Amygdala (tissue), 56 donors: ENCODE results near the gene SUGP1.

ENCODE experiments used
- DNase-seq, 56 donors: peaks; one replicate each; lab custom pipeline; 2025; lab: John Stamatoyannopoulos, UW

The SUGP1 gene

GRCh38 chr19:19239675-19240074 is 80.6 kb downstream of the SUGP1 start:
- DNase-seq: no peak

DNA sequence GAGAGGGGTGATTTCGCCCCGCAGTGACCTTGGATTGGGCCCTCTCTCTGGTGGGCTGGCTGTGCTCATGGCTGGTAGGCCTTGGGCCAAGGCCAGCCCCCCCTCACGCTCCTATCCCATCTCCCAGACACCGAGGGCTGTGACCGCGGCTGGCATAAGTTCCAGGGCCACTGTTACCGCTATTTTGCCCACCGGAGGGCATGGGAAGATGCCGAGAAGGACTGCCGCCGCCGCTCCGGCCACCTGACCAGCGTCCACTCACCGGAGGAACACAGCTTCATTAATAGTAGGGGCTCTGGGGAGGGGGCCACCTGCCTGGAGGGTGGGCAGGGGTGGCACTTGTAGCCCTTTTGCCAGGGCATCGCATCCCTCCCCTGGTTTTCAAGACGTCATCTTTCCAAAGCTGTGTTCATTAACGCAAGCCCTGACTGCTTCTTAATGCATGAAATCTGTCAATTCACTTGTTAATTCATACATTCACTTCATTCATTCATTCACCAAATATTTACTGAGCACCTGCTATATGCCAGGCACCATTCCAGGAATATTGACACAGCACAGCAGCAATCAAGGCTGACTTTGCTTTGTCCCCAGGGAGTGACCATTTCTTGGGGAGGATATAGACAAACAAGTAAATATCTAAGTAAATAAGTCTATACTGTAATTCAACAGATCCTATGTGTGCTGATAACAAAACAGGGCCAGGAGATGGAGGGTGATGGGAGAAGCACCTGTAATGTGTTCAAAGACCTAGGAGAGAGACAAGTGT is 82.0 kb downstream of the SUGP1 start:
- DNase-seq: no peak

DNA sequence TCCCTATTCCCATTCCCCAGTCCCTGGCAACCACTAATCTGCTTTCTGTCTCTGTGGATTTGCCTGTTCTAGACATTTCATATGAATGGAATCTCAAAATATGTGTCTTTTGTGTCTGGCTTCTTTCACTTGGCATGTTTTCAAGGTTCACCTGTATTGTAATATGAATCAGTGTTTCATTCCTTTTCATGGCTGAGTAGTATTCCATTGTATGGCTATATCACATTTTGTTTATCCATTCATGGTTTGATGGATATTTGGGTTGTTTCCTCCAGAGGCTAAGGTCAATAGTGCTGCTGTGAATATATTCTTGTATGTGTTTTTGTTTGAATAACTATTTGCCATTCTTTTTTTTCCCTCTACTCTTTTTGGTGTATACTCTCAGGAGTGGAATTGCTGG is 84.1 kb downstream of the SUGP1 start:
- DNase-seq: no peak

DNA sequence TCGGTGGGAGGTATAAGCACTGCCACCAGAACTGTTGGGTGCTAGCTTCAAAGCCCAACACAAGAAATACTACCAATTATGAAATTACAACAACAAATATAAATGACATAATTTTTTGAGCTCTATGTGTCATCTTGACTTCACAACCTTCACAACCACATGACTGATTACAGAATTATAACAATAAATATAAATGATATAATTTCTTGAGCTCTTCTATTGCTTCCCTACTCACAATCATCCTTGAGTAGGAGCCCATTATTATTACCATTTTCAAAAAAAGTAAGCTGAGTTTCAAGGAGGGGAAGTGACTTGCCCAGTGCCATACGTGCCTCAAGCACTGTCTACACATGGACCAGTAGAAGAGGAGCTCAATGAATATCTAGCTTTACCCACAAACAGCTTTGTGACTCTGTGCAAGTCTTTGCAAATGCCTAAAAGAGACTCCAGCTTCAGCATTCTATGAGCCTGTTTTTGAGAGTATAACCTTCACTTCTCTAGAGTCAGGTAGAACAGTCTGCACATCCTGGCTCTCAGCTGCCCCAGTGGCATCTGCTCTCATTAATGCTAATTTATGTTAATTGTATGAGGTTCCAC is 86.0 kb downstream of the SUGP1 start:
- no peak for DNase-seq

DNA sequence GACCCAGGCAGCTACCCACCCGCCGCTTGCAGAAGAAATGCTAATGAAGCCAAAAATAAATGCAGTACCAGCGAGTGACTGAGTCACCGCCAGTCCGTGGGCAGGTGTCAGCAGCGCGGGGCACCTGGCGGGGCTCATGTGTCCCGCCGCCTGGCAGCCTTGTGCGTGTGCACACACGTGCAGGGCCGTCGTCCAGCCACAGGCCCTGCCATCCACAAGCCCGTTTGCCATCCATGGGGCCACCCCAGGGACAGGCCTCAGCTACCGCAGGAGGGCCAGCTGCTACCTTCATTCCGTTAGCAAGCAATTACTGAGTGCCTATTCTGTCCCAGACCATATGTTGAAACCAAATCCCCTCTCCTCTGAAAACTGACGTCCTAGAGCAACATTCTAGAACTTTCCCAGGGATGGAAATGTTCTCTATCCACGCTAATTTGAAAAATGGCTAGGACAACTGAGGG is 88.0 kb downstream of the SUGP1 start:
- peak in 20 of 56 donors; percentile 6 to 69 (median 50) for DNase-seq

- no peak for DNase-seq
Observed at GRCh38 chr19:19230999-19231398, 89.3 kb downstream of the SUGP1 start.

DNA sequence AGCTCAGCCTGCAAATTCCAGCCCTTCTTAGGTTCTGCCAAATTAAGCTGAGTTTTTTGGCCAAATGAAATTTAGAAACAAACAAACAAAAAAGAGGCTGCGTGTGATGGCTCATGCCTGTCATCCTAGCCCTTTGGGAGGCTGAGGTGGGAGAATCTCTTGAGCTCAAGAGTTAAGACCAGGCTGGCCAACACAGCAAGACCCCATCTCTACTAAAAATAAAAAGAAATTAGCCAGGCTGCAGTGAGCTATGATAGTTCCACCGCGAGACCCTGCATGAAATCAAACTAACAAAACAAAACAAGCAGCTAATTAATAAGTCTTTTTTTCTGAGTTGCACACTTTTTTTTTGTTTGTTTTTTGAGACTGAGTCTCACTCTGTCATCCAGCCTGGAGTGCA is 90.6 kb downstream of the SUGP1 start:
- DNase-seq: no peak

DNA sequence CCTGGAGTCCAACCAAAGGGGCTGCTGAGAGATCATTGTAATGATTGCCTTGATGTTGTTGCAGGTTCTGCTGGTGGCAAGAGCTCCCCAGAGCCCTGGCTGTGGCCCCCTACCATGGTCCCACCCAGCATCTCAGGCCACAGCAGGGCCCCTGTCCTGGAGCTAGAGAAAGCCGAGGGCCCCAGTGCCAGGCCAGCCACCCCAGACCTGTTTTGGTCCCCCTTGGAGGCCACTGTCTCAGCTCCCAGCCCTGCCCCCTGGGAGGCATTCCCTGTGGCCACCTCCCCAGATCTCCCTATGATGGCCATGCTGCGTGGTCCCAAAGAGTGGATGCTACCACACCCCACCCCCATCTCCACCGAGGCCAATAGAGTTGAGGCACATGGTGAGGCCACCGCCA is 93.1 kb downstream of the SUGP1 start:
- no peak for DNase-seq

GRCh38 chr19:19226663-19227062 is 93.6 kb downstream of the SUGP1 start:
- no peak for DNase-seq

DNA sequence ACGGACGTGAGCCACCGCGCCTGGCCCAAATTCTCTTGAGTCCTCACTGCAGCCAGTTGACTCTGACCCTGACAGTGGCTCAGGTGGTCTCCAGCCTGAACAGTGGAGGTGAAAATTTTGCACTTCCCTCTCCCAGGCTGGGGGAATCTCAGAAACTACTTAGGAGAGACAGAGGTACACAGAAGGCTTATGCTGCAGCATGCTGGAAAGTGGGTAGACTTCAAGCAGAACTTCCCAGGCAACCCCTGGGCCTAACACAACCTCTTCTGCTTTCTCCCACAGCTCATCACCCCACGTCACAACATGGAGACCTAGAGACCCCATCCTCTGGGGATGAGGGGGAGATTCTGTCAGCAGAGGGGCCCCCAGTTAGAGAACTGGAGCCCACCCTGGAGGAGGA is 94.1 kb downstream of the SUGP1 start:
- DNase-seq: no peak
